MM.1S (cell line): ENCODE data around the gene BRD3OS.

Experiments
- DNase-seq: peaks from one replicate; pipeline ENCODE4 v3.0.0-alpha.2; 2015
- H2AFZ ChIP-seq: fragments of 300-600 bp; sonication (generic); 2 replicates; pipeline ENCODE4 v1.6.0; 2016; ENCODE audit warnings: antibody characterized with exemption, low read length
- H3F3A ChIP-seq: fragments of 300-600 bp; sonication (generic); 2 replicates; pipeline ENCODE4 v1.6.1; 2016; ENCODE audit warnings: mild to moderate bottlenecking, antibody characterized with exemption, low read length, moderate library complexity, mixed read lengths; ENCODE audit not compliant: insufficient read depth
- H3K27ac ChIP-seq: fragments of 300-600 bp; sonication (generic); 2 replicates; pipeline ENCODE4 v1.5.1; 2016; ENCODE audit warnings: mild to moderate bottlenecking, low read length
- H3K27me3 ChIP-seq: fragments of 300-600 bp; sonication (generic); replicated peaks from 2 replicates; pipeline ENCODE4 v1.6.0; 2016; ENCODE audit warnings: low read length; ENCODE audit not compliant: insufficient read depth
- H3K36me3 ChIP-seq: fragments of 300-600 bp; sonication (generic); replicated peaks from 2 replicates; pipeline ENCODE4 v1.6.1; 2016; ENCODE audit warnings: mild to moderate bottlenecking, low read length, mixed read lengths; ENCODE audit not compliant: insufficient read depth
- H3K4me1 ChIP-seq: fragments of 300-600 bp; sonication (generic); 2 replicates; pipeline ENCODE4 v1.6.1; 2016; ENCODE audit warnings: low read length, mixed read lengths
- H3K4me2 ChIP-seq: fragments of 300-600 bp; sonication (generic); 2 replicates; pipeline ENCODE4 v1.6.0; 2016; ENCODE audit warnings: low read depth, low read length
- H3K4me3 ChIP-seq: fragments of 300-600 bp; sonication (generic); 2 replicates; pipeline ENCODE4 v1.5.1; 2016; ENCODE audit warnings: low read length, mixed read lengths
- H3K79me2 ChIP-seq: fragments of 300-600 bp; sonication (generic); 2 replicates; pipeline ENCODE4 v1.6.1; 2016; ENCODE audit warnings: mixed run types, low read length, mixed read lengths
- H3K9ac ChIP-seq: fragments of 300-600 bp; sonication (generic); 2 replicates; pipeline ENCODE4 v1.6.1; 2016; ENCODE audit warnings: low read length, mixed read lengths
- H3K9me2 ChIP-seq: fragments of 300-600 bp; sonication (generic); replicated peaks from 2 replicates; pipeline ENCODE4 v1.6.1; 2016; ENCODE audit warnings: mild to moderate bottlenecking, low read length, mixed read lengths; ENCODE audit not compliant: insufficient read depth
- H3K9me3 ChIP-seq: fragments of 300-600 bp; sonication (generic); replicated peaks from 2 replicates; pipeline ENCODE4 v1.6.1; 2016; ENCODE audit warnings: mild to moderate bottlenecking, low read length, mixed read lengths; ENCODE audit not compliant: insufficient read depth
- H4K20me1 ChIP-seq: fragments of 300-600 bp; sonication (generic); 2 replicates; pipeline ENCODE4 v1.6.1; 2016; ENCODE audit warnings: mild to moderate bottlenecking, low read length, moderate library complexity, mixed read lengths; ENCODE audit not compliant: insufficient read depth
- EZH2 ChIP-seq: fragments of 300-600 bp; sonication (generic); optimal IDR thresholded peaks from 2 replicates; pipeline ENCODE3; 2017; ENCODE audit warnings: low read depth, mild to moderate bottlenecking, antibody characterized with exemption, low read length, mixed read lengths
- EZH2phosphoT487 ChIP-seq: fragments of 300-600 bp; sonication (generic); IDR thresholded peaks from 2 replicates; pipeline ENCODE4 v1.6.1; 2018; ENCODE audit warnings: antibody characterized with exemption, low read length
- TF ChIP-seq, protein P1 (sequence below): fragments of 300-600 bp; sonication (generic); IDR thresholded peaks from 2 replicates; pipeline ENCODE4 v1.5.1; 2016; ENCODE audit warnings: antibody characterized with exemption, low read length, mixed read lengths

BRD3OS gene

GRCh38 chr9:133980864-133981588, 44.3 kb upstream of the BRD3OS start:
- H3K9me3 ChIP-seq = no peaks in the 10 kb centered on the region
- H4K20me1 ChIP-seq = no peaks in the 10 kb centered on the region
- no peak overlapping the region for H3K9ac ChIP-seq
- DNase-seq = no peak
- no peak overlapping the region for H3K4me3 ChIP-seq
- no peaks in the 10 kb centered on the region for H3K9me2 ChIP-seq
- TF ChIP-seq, protein P1, sequence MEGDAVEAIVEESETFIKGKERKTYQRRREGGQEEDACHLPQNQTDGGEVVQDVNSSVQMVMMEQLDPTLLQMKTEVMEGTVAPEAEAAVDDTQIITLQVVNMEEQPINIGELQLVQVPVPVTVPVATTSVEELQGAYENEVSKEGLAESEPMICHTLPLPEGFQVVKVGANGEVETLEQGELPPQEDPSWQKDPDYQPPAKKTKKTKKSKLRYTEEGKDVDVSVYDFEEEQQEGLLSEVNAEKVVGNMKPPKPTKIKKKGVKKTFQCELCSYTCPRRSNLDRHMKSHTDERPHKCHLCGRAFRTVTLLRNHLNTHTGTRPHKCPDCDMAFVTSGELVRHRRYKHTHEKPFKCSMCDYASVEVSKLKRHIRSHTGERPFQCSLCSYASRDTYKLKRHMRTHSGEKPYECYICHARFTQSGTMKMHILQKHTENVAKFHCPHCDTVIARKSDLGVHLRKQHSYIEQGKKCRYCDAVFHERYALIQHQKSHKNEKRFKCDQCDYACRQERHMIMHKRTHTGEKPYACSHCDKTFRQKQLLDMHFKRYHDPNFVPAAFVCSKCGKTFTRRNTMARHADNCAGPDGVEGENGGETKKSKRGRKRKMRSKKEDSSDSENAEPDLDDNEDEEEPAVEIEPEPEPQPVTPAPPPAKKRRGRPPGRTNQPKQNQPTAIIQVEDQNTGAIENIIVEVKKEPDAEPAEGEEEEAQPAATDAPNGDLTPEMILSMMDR = no peak
- TF ChIP-seq EZH2 = no peak
- no peak for TF ChIP-seq EZH2phosphoT487
- H3K36me3 ChIP-seq = no peaks in the 10 kb centered on the region
- no peaks in the 10 kb centered on the region for H3K4me1 ChIP-seq
- H3K79me2 ChIP-seq = no peaks in the 10 kb centered on the region
- peaks cover 32% of the 10 kb centered on the region for H3K27me3 ChIP-seq
- no peak overlapping the region for H3K4me2 ChIP-seq
- no peaks in the 10 kb centered on the region for H3F3A ChIP-seq
- H3K27ac ChIP-seq = no peak overlapping the region
- H2AFZ ChIP-seq = no peak overlapping the region

- Histone ChIP-seq H3K9me3 (no peaks in the 10 kb centered on the region), H3K36me3 (no peaks in the 10 kb centered on the region), H4K20me1 (no peaks in the 10 kb centered on the region), H2AFZ (no peak overlapping the region), H3K79me2 (no peaks in the 10 kb centered on the region), H3K4me3 (no peak overlapping the region), H3F3A (no peaks in the 10 kb centered on the region), H3K27me3 (peaks cover 32% of the 10 kb centered on the region), H3K4me1 (no peaks in the 10 kb centered on the region), H3K27ac (no peak overlapping the region), H3K9me2 (no peaks in the 10 kb centered on the region), H3K4me2 (no peak overlapping the region), H3K9ac (no peak overlapping the region)
- no peak for DNase-seq
- TF ChIP-seq EZH2phosphoT487 (no peak), EZH2 (no peak)
- TF ChIP-seq, protein P1 = no peak
Measured at GRCh38 chr9:133981589-133981957, 43.7 kb upstream of the BRD3OS start.

GRCh38 chr9:133981958-133982681, 43.2 kb upstream of the BRD3OS start:
- H3K9me3 ChIP-seq = no peaks in the 10 kb centered on the region
- no peak for DNase-seq
- H3K36me3 ChIP-seq = no peaks in the 10 kb centered on the region
- H4K20me1 ChIP-seq = no peaks in the 10 kb centered on the region
- H3K9ac ChIP-seq = no peak overlapping the region
- no peak overlapping the region for H3K27ac ChIP-seq
- H3K27me3 ChIP-seq = peaks cover 29% of the 10 kb centered on the region
- no peak overlapping the region for H2AFZ ChIP-seq
- no peak overlapping the region for H3K4me2 ChIP-seq
- no peaks in the 10 kb centered on the region for H3K4me1 ChIP-seq
- H3K9me2 ChIP-seq = no peaks in the 10 kb centered on the region
- TF ChIP-seq, protein P1 = no peak
- no peak for TF ChIP-seq EZH2
- TF ChIP-seq EZH2phosphoT487 = no peak
- no peaks in the 10 kb centered on the region for H3F3A ChIP-seq
- H3K4me3 ChIP-seq = no peak overlapping the region
- no peaks in the 10 kb centered on the region for H3K79me2 ChIP-seq
